Bronchial epithelial cell (primary cell): ENCODE data around the gene INO80. TPM values are rescaled to one million over a fixed set of nuclear protein-coding genes. Genes with fewer than 3 reads are reported as not detected.
A peak's percentile ranks its signal among the peaks of the same experiment; 100 is the strongest.

Source experiments
- DNase-seq: peaks from one replicate; pipeline ENCODE4 v3.0.0-alpha.2; 2010; ENCODE audit warnings: low read depth
- FAIRE-seq: peaks from 2 replicates; lab custom pipeline; 2011; peaks lifted over from hg19 to GRCh38; lab: Jason Lieb, UNC
- H3K27me3 ChIP-seq: 2 replicates; pipeline ENCODE4 v1.5.1; 2011; ENCODE audit warnings: low read length; ENCODE audit not compliant: control insufficient read depth, insufficient read depth
- H3K36me3 ChIP-seq: 2 replicates; pipeline ENCODE4 v1.5.1; 2011; ENCODE audit warnings: low read length; ENCODE audit not compliant: control insufficient read depth, insufficient read depth
- H3K4me3 ChIP-seq: 2 replicates; pipeline ENCODE4 v1.5.1; 2011; ENCODE audit warnings: mild to moderate bottlenecking, low read depth, low read length, control low read depth
- CTCF ChIP-seq: IDR thresholded peaks from 2 replicates; pipeline ENCODE4 v1.5.1; 2011; ENCODE audit warnings: mild to moderate bottlenecking, moderate library complexity, low read length, control low read depth, inconsistent platforms; ENCODE audit not compliant: insufficient read depth, severe bottlenecking
- total RNA-seq: library from RNA; depleted of rRNA; stranded (reverse); fragments of >200 nt; gene quantifications from 2 replicates; pipeline ENCODE4 v1.2.1, GENCODE V29; 2014

The INO80 gene
- 18.1 and 23.7 TPM in 2 replicates for total RNA-seq

- TF ChIP-seq CTCF = no peak
- FAIRE-seq = no peak
- Histone ChIP-seq H3K27me3 (no peaks in the 10 kb centered on the region), H3K36me3 (no peaks in the 10 kb centered on the region), H3K4me3 (peak within 1 kb of the TSS; percentile 97)
- DNase-seq = peak; percentile 94
Measured at GRCh38 chr15:41116116-41116961, at the start of gene INO80. Gene INO80 (minus strand): TSS chr15:41116280. CDS start chr15:41096310, 19,970 bp downstream.

- Histone ChIP-seq H3K27me3 (no peaks in the 10 kb centered on the region), H3K36me3 (no peaks in the 10 kb centered on the region), H3K4me3 (no peak overlapping the region)
- DNase-seq (no peak), FAIRE-seq (no peak)
- TF ChIP-seq CTCF = no peak
Measured at GRCh38 chr15:41161736-41162135, 45.7 kb upstream of the INO80 start.

- DNase-seq = peak; percentile 35
- no peak for TF ChIP-seq CTCF
- H3K36me3 ChIP-seq = no peaks in the 10 kb centered on the region
- no peak overlapping the region for H3K4me3 ChIP-seq
- H3K27me3 ChIP-seq = no peaks in the 10 kb centered on the region
- FAIRE-seq = no peak
Measured at GRCh38 chr15:41161336-41161735, 45.3 kb upstream of the INO80 start.

- FAIRE-seq (no peak), DNase-seq (peak; percentile 41)
- H3K4me3 ChIP-seq = no peak overlapping the region
- H3K27me3 ChIP-seq = no peaks in the 10 kb centered on the region
- no peak for TF ChIP-seq CTCF
- H3K36me3 ChIP-seq = no peaks in the 10 kb centered on the region
Measured at GRCh38 chr15:41160639-41161315, 44.7 kb upstream of the INO80 start.

- FAIRE-seq (no peak), DNase-seq (no peak)
- no peaks in the 10 kb centered on the region for H3K27me3 ChIP-seq
- no peak for TF ChIP-seq CTCF
- H3K4me3 ChIP-seq = no peak overlapping the region
- H3K36me3 ChIP-seq = no peaks in the 10 kb centered on the region
Measured at GRCh38 chr15:41154412-41154811, 38.3 kb upstream of the INO80 start.
